ENCODE data around the gene THEMIS.
A peak's percentile ranks its signal among the peaks of the same experiment; 100 is the strongest.

Gene THEMIS

GRCh38 chr6:127854009-127854408 is 46.8 kb downstream of the THEMIS start:
- DNase-seq (ENCODE audit: low read depth), result peak; percentile 24
- TF ChIP-seq CTCF (conservative IDR thresholded peaks at IDR 0.05; ENCODE audit: low read depth, low read length), result no peak

GRCh38 chr6:127851197-127851596 is 49.7 kb downstream of the THEMIS start:
- H3K4me3 ChIP-seq (ENCODE audit: low read depth, low read length), result no peak overlapping the region
- TF ChIP-seq CTCF (conservative IDR thresholded peaks at IDR 0.05; ENCODE audit: low read depth, low read length), result no peak

More at GRCh38 chr6:127854009-127854408, 46.8 kb downstream of the THEMIS start:
- H3K4me3 ChIP-seq (ENCODE audit: low read depth, low read length), result no peak overlapping the region

GRCh38 chr6:127845242-127845641 is 55.6 kb downstream of the THEMIS start:
- DNase-seq (ENCODE audit: low read depth), result no peak
- no peak overlapping the region for H3K4me3 ChIP-seq (ENCODE audit: low read depth, low read length)
- TF ChIP-seq CTCF (conservative IDR thresholded peaks at IDR 0.05; ENCODE audit: low read depth, low read length), result no peak

More at GRCh38 chr6:127851197-127851596, 49.7 kb downstream of the THEMIS start:
- DNase-seq (ENCODE audit: low read depth), result peak; percentile 69

GRCh38 chr6:127844529-127844928 is 56.3 kb downstream of the THEMIS start:
- H3K4me3 ChIP-seq (ENCODE audit: low read depth, low read length), result no peak overlapping the region
- no peak for TF ChIP-seq CTCF (conservative IDR thresholded peaks at IDR 0.05; ENCODE audit: low read depth, low read length)
- DNase-seq (ENCODE audit: low read depth), result no peak

- H3K4me3 ChIP-seq (ENCODE audit: low read depth, low read length), result no peak overlapping the region
- TF ChIP-seq CTCF (conservative IDR thresholded peaks at IDR 0.05; ENCODE audit: low read depth, low read length), result no peak
- DNase-seq (ENCODE audit: low read depth), result no peak
Measured at GRCh38 chr6:127843582-127843981, 57.3 kb downstream of the THEMIS start.

GRCh38 chr6:127842562-127842961 is 58.3 kb downstream of the THEMIS start:
- no peak overlapping the region for H3K4me3 ChIP-seq (ENCODE audit: low read depth, low read length)
- no peak for DNase-seq (ENCODE audit: low read depth)
- TF ChIP-seq CTCF (conservative IDR thresholded peaks at IDR 0.05; ENCODE audit: low read depth, low read length), result no peak

GRCh38 chr6:127841811-127842210 is 59.0 kb downstream of the THEMIS start:
- peak; percentile 24 for DNase-seq (ENCODE audit: low read depth)
- TF ChIP-seq CTCF (conservative IDR thresholded peaks at IDR 0.05; ENCODE audit: low read depth, low read length), result no peak
- H3K4me3 ChIP-seq (ENCODE audit: low read depth, low read length), result no peak overlapping the region
